H1 (cell line): Measurements from ENCODE around the gene RBM19. TPM values are rescaled to one million over a fixed set of nuclear protein-coding genes. Genes with fewer than 3 reads are reported as not detected.

Experiments used
- CTCF ChIA-PET: fragments of 300-600 bp; sonication (Branson Sonifier 250); formaldehyde crosslinking; loops from one replicate; lab custom pipeline; 2021; ENCODE audit not compliant: partially characterized antibody; lab: Charles Lee
- POLR2A ChIA-PET: fragments of 300-600 bp; sonication (Branson Sonifier 250); formaldehyde crosslinking; loops from one replicate; lab custom pipeline; 2021; ENCODE audit warnings: inconsistent platforms; ENCODE audit not compliant: partially characterized antibody; lab: Charles Lee
- DNase-seq, 2 experiments: peaks; one replicate each; pipeline versions ENCODE4 v3.0.0 to v3.0.0-alpha.2; 2010 to 2022; ENCODE audit warnings: low spot score in 2 of 2, low read depth in 1 of 2, mixed read lengths in 1 of 2
- FAIRE-seq: peaks from 2 replicates; lab custom pipeline; 2011; peaks lifted over from hg19 to GRCh38; lab: Jason Lieb, UNC
- H2AFZ ChIP-seq: 2 replicates; pipeline ENCODE4 v1.8.1; 2012; ENCODE audit warnings: low read length, inconsistent platforms
- H2AK5ac ChIP-seq: 2 replicates; pipeline ENCODE4 v1.6.1; 2013; ENCODE audit warnings: low read depth, low read length
- H2BK120ac ChIP-seq: replicated peaks from 2 replicates; pipeline ENCODE3; 2013; ENCODE audit warnings: low read depth, low read length, inconsistent platforms
- H2BK12ac ChIP-seq: 2 replicates; pipeline ENCODE4 v1.6.1; 2013; ENCODE audit warnings: low read depth, low read length
- H2BK15ac ChIP-seq: 2 replicates; pipeline ENCODE4 v1.6.1; 2013; ENCODE audit warnings: low read length
- H2BK20ac ChIP-seq: 2 replicates; pipeline ENCODE4 v1.6.1; 2013; ENCODE audit warnings: low read length
- H2BK5ac ChIP-seq: 2 replicates; pipeline ENCODE4 v1.6.1; 2013; ENCODE audit warnings: low read depth, low read length
- H3K14ac ChIP-seq: 2 replicates; pipeline ENCODE4 v1.6.1; 2013; ENCODE audit warnings: inconsistent platforms; ENCODE audit not compliant: insufficient read length
- H3K18ac ChIP-seq: 2 replicates; pipeline ENCODE4 v1.6.1; 2013; ENCODE audit warnings: low read length; ENCODE audit errors: extremely low read depth
- H3K23ac ChIP-seq: 2 replicates; pipeline ENCODE4 v1.6.1; 2013; ENCODE audit warnings: inconsistent platforms; ENCODE audit not compliant: insufficient read length
- H3K23me2 ChIP-seq: 2 replicates; pipeline ENCODE4 v1.6.1; 2013; ENCODE audit warnings: low read depth, low read length
- H3K27ac ChIP-seq: 2 replicates; pipeline ENCODE4 v1.6.1; 2011; ENCODE audit warnings: low read depth, low read length, inconsistent platforms
- H3K27me3 ChIP-seq, 4 experiments: replicated peaks in 1 of 4; 1 replicate in 1 of 4; 2 replicates in 3 of 4; pipeline versions ENCODE4 v1.6.1 to v1.8.1; 2011 to 2013; ENCODE audit warnings: low read length in 3 of 4, mild to moderate bottlenecking in 3 of 4, inconsistent platforms in 2 of 4, mixed read lengths in 2 of 4, moderate library complexity in 1 of 4; ENCODE audit not compliant: control insufficient read depth in 3 of 4, insufficient read depth in 3 of 4; ENCODE audit errors: extremely low read depth in 1 of 4
- H3K36me3 ChIP-seq, 4 experiments: 2 replicates each; pipeline versions ENCODE4 v1.6.1 to v1.8.1; 2011 to 2013; ENCODE audit warnings: mild to moderate bottlenecking in 4 of 4, low read length in 3 of 4, moderate library complexity in 2 of 4, control low read depth in 1 of 4, inconsistent platforms in 1 of 4; ENCODE audit not compliant: insufficient read depth in 4 of 4, control insufficient read depth in 2 of 4
- H3K4ac ChIP-seq: replicated peaks from 2 replicates; pipeline ENCODE3; 2013; ENCODE audit warnings: low read length, low read depth, mixed read lengths, inconsistent platforms; ENCODE audit not compliant: insufficient read length
- H3K4me1 ChIP-seq, 4 experiments: replicated peaks in 1 of 4; 1 replicate in 1 of 4; 2 replicates in 3 of 4; pipeline versions ENCODE4 v1.6.1 to v1.8.1; 2011 to 2013; ENCODE audit warnings: low read length in 3 of 4, inconsistent platforms in 2 of 4, mixed read lengths in 1 of 4; ENCODE audit not compliant: insufficient read depth in 4 of 4, control insufficient read depth in 3 of 4
- H3K4me2 ChIP-seq, 2 experiments: 2 replicates each; pipeline versions ENCODE4 v1.6.1 to v1.8.1; 2011 to 2013; ENCODE audit warnings: low read depth in 2 of 2, low read length in 2 of 2, control low read depth in 1 of 2, inconsistent platforms in 1 of 2, mild to moderate bottlenecking in 1 of 2; ENCODE audit not compliant: insufficient read depth in 1 of 2
- H3K4me3 ChIP-seq, 4 experiments: fragments of 200-600, 300-600 bp in 1 of 4; sonication (generic), shearing (Covaris generic), sonication (Bioruptor Twin) in 1 of 4; 2 replicates each; pipeline versions ENCODE4 v1.5.1 to v1.8.1; 2011 to 2016; ENCODE audit warnings: low read length in 4 of 4, low read depth in 3 of 4, control low read depth in 2 of 4, inconsistent platforms in 2 of 4, mild to moderate bottlenecking in 2 of 4, mixed read lengths in 1 of 4, moderate library complexity in 1 of 4; ENCODE audit not compliant: insufficient read depth in 2 of 4; ENCODE audit errors: extremely low read depth in 1 of 4
- H3K56ac ChIP-seq: replicated peaks from 2 replicates; pipeline ENCODE3; 2013; ENCODE audit warnings: low read depth, mild to moderate bottlenecking, mixed read lengths, low read length, inconsistent platforms; ENCODE audit not compliant: insufficient read length
- H3K79me1 ChIP-seq: 2 replicates; pipeline ENCODE4 v1.6.1; 2013; ENCODE audit warnings: low read depth, low read length, control low read depth
- H3K79me2 ChIP-seq, 2 experiments: 2 replicates each; pipeline versions ENCODE4 v1.6.1 to v1.8.1; 2012 to 2013; ENCODE audit warnings: low read length in 2 of 2, mild to moderate bottlenecking in 2 of 2, inconsistent platforms in 1 of 2; ENCODE audit not compliant: insufficient read depth in 2 of 2, control insufficient read depth in 1 of 2
- H3K9ac ChIP-seq, 4 experiments: replicated peaks in 1 of 4; 1 replicate in 1 of 4; 2 replicates in 3 of 4; pipeline versions ENCODE4 v1.6.1 to v1.8.1; 2011 to 2013; ENCODE audit warnings: low read depth in 3 of 4, low read length in 3 of 4, control low read depth in 2 of 4, mild to moderate bottlenecking in 2 of 4, moderate library complexity in 2 of 4, inconsistent platforms in 1 of 4; ENCODE audit errors: extremely low read depth in 1 of 4
- H3K9me3 ChIP-seq, 2 experiments: 2 replicates each; pipeline versions ENCODE4 v1.6.1 to v1.8.1; 2012 to 2013; ENCODE audit warnings: mild to moderate bottlenecking in 2 of 2, moderate library complexity in 2 of 2, control low read depth in 1 of 2, inconsistent platforms in 1 of 2, low read depth in 1 of 2, low read length in 1 of 2, mixed read lengths in 1 of 2; ENCODE audit not compliant: insufficient read depth in 2 of 2
- H4K20me1 ChIP-seq, 2 experiments: replicated peaks in 1 of 2; 2 replicates each; pipeline versions ENCODE3 to v1.8.1; 2011 to 2013; ENCODE audit warnings: inconsistent platforms in 2 of 2, low read length in 2 of 2, mild to moderate bottlenecking in 1 of 2; ENCODE audit not compliant: insufficient read depth in 2 of 2, control insufficient read depth in 1 of 2
- H4K5ac ChIP-seq: 2 replicates; pipeline ENCODE4 v1.6.1; 2013; ENCODE audit warnings: low read length, low read depth, mixed read lengths, inconsistent platforms; ENCODE audit not compliant: insufficient read length
- H4K8ac ChIP-seq: 2 replicates; pipeline ENCODE4 v1.8.0; 2013; ENCODE audit warnings: mild to moderate bottlenecking, moderate library complexity, low read length, inconsistent platforms; ENCODE audit not compliant: insufficient read depth; ENCODE audit errors: extremely low read depth
- H4K91ac ChIP-seq: replicated peaks from 2 replicates; pipeline ENCODE3; 2013; ENCODE audit warnings: low read length, mixed read lengths, inconsistent platforms; ENCODE audit not compliant: insufficient read length
- ASH2L ChIP-seq: fragments of 200-600, 300-600 bp; sonication (generic); IDR thresholded peaks from one replicate; pipeline ENCODE4 v1.7.1; 2017; ENCODE audit warnings: low read length
- CEBPB ChIP-seq: IDR thresholded peaks from 2 replicates; pipeline ENCODE4 v1.6.1; 2012; ENCODE audit warnings: low read depth, low read length
- EZH2 ChIP-seq: fragments of 200-600 bp; sonication (generic); IDR thresholded peaks from 2 replicates; pipeline ENCODE4 v1.7.1; 2012; ENCODE audit warnings: low read depth, mild to moderate bottlenecking, moderate library complexity, low read length, inconsistent platforms; ENCODE audit not compliant: severe bottlenecking
- KDM1A ChIP-seq: fragments of 200-600, 300-600 bp; sonication (generic); IDR thresholded peaks from 2 replicates; pipeline ENCODE4 v1.7.1; 2016; ENCODE audit warnings: mild to moderate bottlenecking, low read length, borderline replicate concordance
- KDM5A ChIP-seq: fragments of 200-600 bp; IDR thresholded peaks from 2 replicates; pipeline ENCODE4 v1.7.1; 2012; ENCODE audit warnings: mild to moderate bottlenecking, low read length, inconsistent platforms, mixed read lengths
- NANOG ChIP-seq: IDR thresholded peaks from 2 replicates; pipeline ENCODE4 v1.6.1; 2011; ENCODE audit warnings: low read length, low read depth, mild to moderate bottlenecking, inconsistent platforms; ENCODE audit not compliant: insufficient read depth, poor library complexity, severe bottlenecking
- POLR2A ChIP-seq, 2 experiments: IDR thresholded peaks; 1 replicate in 1 of 2; 2 replicates in 1 of 2; pipeline ENCODE4 v1.6.1; 2011; ENCODE audit warnings: low read depth in 2 of 2, low read length in 2 of 2, mild to moderate bottlenecking in 2 of 2; ENCODE audit errors: control extremely low read depth in 1 of 2
- SAP30 ChIP-seq: fragments of 300-600 bp; sonication (generic); IDR thresholded peaks from 2 replicates; pipeline ENCODE4 v1.7.1; 2012; ENCODE audit warnings: low read length, moderate library complexity, mild to moderate bottlenecking, inconsistent platforms; ENCODE audit not compliant: insufficient read depth, insufficient replicate concordance
- SP2 ChIP-seq: IDR thresholded peaks from 2 replicates; pipeline ENCODE4 v1.6.1; 2012; ENCODE audit warnings: mild to moderate bottlenecking, low read length, inconsistent platforms
- SP4 ChIP-seq: IDR thresholded peaks from 2 replicates; pipeline ENCODE4 v1.6.1; 2012; ENCODE audit warnings: low read length, inconsistent platforms
- TAF1 ChIP-seq: IDR thresholded peaks from 2 replicates; pipeline ENCODE4 v1.6.1; 2011; ENCODE audit warnings: mild to moderate bottlenecking, low read depth, low read length
- TCF12 ChIP-seq: IDR thresholded peaks from 2 replicates; pipeline ENCODE4 v1.6.1; 2011; ENCODE audit warnings: low read depth, mild to moderate bottlenecking, low read length
- YY1 ChIP-seq: IDR thresholded peaks from 2 replicates; pipeline ENCODE4 v1.6.1; 2011; ENCODE audit warnings: low read depth, mild to moderate bottlenecking, low read length
- WGBS, 2 experiments: shearing (Covaris generic) in 1 of 2; methylation state at CpG; one replicate each; pipeline versions ENCODE4 v1.1.6 to v1.1.7; 2013 to 2015; ENCODE audit warnings: low lambda C conversion rate in 2 of 2, mixed read lengths in 2 of 2, inconsistent platforms in 1 of 2, low coverage in 1 of 2, missing lambda C conversion rate in 1 of 2; ENCODE audit not compliant: insufficient replicate concordance in 2 of 2, insufficient coverage in 1 of 2, insufficient read length in 1 of 2; ENCODE audit errors: extremely low coverage in 1 of 2, missing lambda C conversion rate in 1 of 2; 5-methylcytosine and 5-hydroxymethylcytosine counted together
- polyA plus RNA-seq, 7 experiments: library from polyadenylated mRNA; depleted of rRNA in 3 of 7; stranded (reverse) in 5 of 7; unstranded in 2 of 7; fragments of >200 nt in 5 of 7; fragments of 200-250 nt in 2 of 7; gene quantifications; 1 replicate in 5 of 7; 2 replicates in 1 of 7; 4 replicates in 1 of 7; pipeline versions ENCODE4 v1.2.1 to v1.2.3, GENCODE V29; 2011 to 2013; ENCODE audit warnings: missing spikeins in 2 of 7, mixed read lengths in 2 of 7
- total RNA-seq: library from RNA; stranded (reverse); fragmentation: NEBNext Ultra II Directional; extraction: Animal tissue kit (Norgen Biotek cat#: 25700); gene quantifications from 2 replicates; pipeline ENCODE4 v1.2.1, GENCODE V29; 2021

The RBM19 gene
- total and polyA plus RNA-seq, 2 of the 8 experiments (the other 6 are each of a cell fraction or from before 2014, with no cell fraction given): 23.4 to 61.9 TPM

- no peak overlapping the region for H3K4ac ChIP-seq
- H3K79me2 ChIP-seq: no peaks in the 10 kb centered on the region
- peak overlapping the region; percentile 88; the same call in 1 of the 2 replicates for H2BK12ac ChIP-seq
- CTCF ChIA-PET: interaction anchor here (0.9 to 4.6 kb wide), 14 partner anchors 9 to 119 kb away, joined by 3 to 36 read pairs (median 4); no protein-coding TSS in a partner anchor
- H3K27ac ChIP-seq: peak overlapping the region; percentile 62
- H3K23me2 ChIP-seq: no peaks in the 10 kb centered on the region
- H4K8ac ChIP-seq: peak overlapping the region; percentile 22
- peak overlapping the region; percentile 87 for H2BK20ac ChIP-seq
- H3K14ac ChIP-seq: no peak overlapping the region
- peak overlapping the region; percentile 72 for H4K5ac ChIP-seq
- no peaks in the 10 kb centered on the region for H3K27me3 ChIP-seq
- no peak overlapping the region for H3K9ac ChIP-seq
- H2AFZ ChIP-seq: no peak overlapping the region
- no peak for FAIRE-seq
- WGBS, 2 experiments: 61% methylated on average over 9 of the region's 18 CpGs; no CpG with 5 or more reads in 1 of the 2 experiments
- peak overlapping the region; percentile 92; the same call in 1 of the 2 replicates for H2BK5ac ChIP-seq
- H3K23ac ChIP-seq: no peak overlapping the region
- peak overlapping the region; percentile 80 for H3K18ac ChIP-seq
- no peak for DNase-seq
- H2BK15ac ChIP-seq: peak overlapping the region; percentile 16; the same call in 1 of the 2 replicates
- no peaks in the 10 kb centered on the region for H3K9me3 ChIP-seq
- H2BK120ac ChIP-seq: no peak overlapping the region
- peak overlapping the region; percentile 75 for H2AK5ac ChIP-seq
- POLR2A ChIA-PET: interaction anchor here (1.0 to 2.9 kb wide), 10 partner anchors 10 to 253 kb away, joined by 3 to 9 read pairs (median 3); no protein-coding TSS in a partner anchor
- H3K4me2 ChIP-seq: peak overlapping the region; percentile 54 to 65
- H3K4me1 ChIP-seq: peaks cover 23 to 47% (median 35%) of the 10 kb centered on the region in 4 experiments
- no peak overlapping the region; a peak in 1 of 8 replicates for H3K4me3 ChIP-seq
- H4K20me1 ChIP-seq: no peaks in the 10 kb centered on the region
- H3K79me1 ChIP-seq: no peaks in the 10 kb centered on the region
- H4K91ac ChIP-seq: peak overlapping the region; percentile 58
- H3K36me3 ChIP-seq: 0 out of 8 replicates have a peak, but pooled peaks cover 0 to 4% (median 0%) of the 10 kb centered on the region in 4 experiments
- no peak overlapping the region for H3K56ac ChIP-seq
- TF ChIP-seq EZH2 (no peak), SP4 (no peak), NANOG (no peak), SP2 (no peak), SAP30 (no peak), KDM1A (no peak), TAF1 (no peak), TCF12 (no peak), CEBPB (no peak), POLR2A (IDR thresholded peaks at IDR 0.05; ENCODE audit: control extremely low read depth in 1 of 2, low read depth in 2 of 2, low read length in 2 of 2) (no peak), YY1 (no peak), ASH2L (no peak), KDM5A (no peak)
Observed at GRCh38 chr12:113862590-113863454, 103.3 kb downstream of the RBM19 start.
